ENCODE data around the gene PELI2. TPM values are rescaled to one million over a fixed set of nuclear protein-coding genes. Genes with fewer than 3 reads are reported as not detected.

PELI2 gene
- total RNA-seq, 1 experiment from 2014 or later: 2.0 TPM

GRCh38 chr14:56193347-56193746, 75.1 kb downstream of the PELI2 start:
- no peak overlapping the region for H3K9ac ChIP-seq (ENCODE audit: low read length)
- ATAC-seq (no peak), DNase-seq (ENCODE audit: low read depth, low spot score) (no peak)
- no peak overlapping the region for H3K4me2 ChIP-seq (ENCODE audit: low read length)
- ChIA-PET POLR2A (no interaction called here), RAD21 (ENCODE audit: low non-redundant PET in 1 of 2, low total read pairs in 2 of 2, uncharacterized antibody in 2 of 2, unreplicated experiment in 2 of 2) (no interaction called here), CTCF (no interaction called here)
- TF ChIP-seq EZH2 (IDR thresholded peaks at IDR 0.05) (no peak), REST (IDR thresholded peaks at IDR 0.05; ENCODE audit: low read depth) (no peak), TCF7L2 (IDR thresholded peaks at IDR 0.05; ENCODE audit: borderline replicate concordance, extremely low read depth, insufficient read depth, insufficient read length) (no peak), EZH2phosphoT487 (IDR thresholded peaks at IDR 0.05; ENCODE audit: borderline replicate concordance) (no peak)
- H3K9me3 ChIP-seq (ENCODE audit: control insufficient read depth in 1 of 2, insufficient read depth in 1 of 2, low read depth in 1 of 2, low read length in 2 of 2): no peaks in the 10 kb centered on the region
- H4K20me1 ChIP-seq (ENCODE audit: insufficient read depth): no peaks in the 10 kb centered on the region
- no peaks in the 10 kb centered on the region for H3K79me2 ChIP-seq (ENCODE audit: insufficient read depth, low read length)
- H3K4me1 ChIP-seq (ENCODE audit: control insufficient read depth in 1 of 2, insufficient read depth in 2 of 2, low read length in 2 of 2): no peaks in the 10 kb centered on the region
- no peak overlapping the region for H2AFZ ChIP-seq (ENCODE audit: low read depth, low read length, poor library complexity, severe bottlenecking)
- no peaks in the 10 kb centered on the region for H3K36me3 ChIP-seq (ENCODE audit: control insufficient read depth in 1 of 2, insufficient read depth in 2 of 2, low read length in 2 of 2)
- BruUV-seq (replicated peaks): no TSS peak
- H3K27ac ChIP-seq (ENCODE audit: low read depth, low read length): no peak overlapping the region
- H3K4me3 ChIP-seq (replicated peaks in 1 of 2; ENCODE audit: low read depth in 1 of 2, low read length in 2 of 2): no peak overlapping the region
- no peaks in the 10 kb centered on the region for H3K9me2 ChIP-seq (ENCODE audit: insufficient read depth)
- intact Hi-C loops (cut with micrococcal nuclease): no loop called here
- 0 out of 2 replicates have a peak, but pooled peaks cover 5% of the 10 kb centered on the region for H3K27me3 ChIP-seq (ENCODE audit: insufficient read depth, low read length)

- Histone ChIP-seq H3K4me1 (ENCODE audit: control insufficient read depth in 1 of 2, insufficient read depth in 2 of 2, low read length in 2 of 2) (no peaks in the 10 kb centered on the region), H3K4me2 (ENCODE audit: low read length) (no peak overlapping the region), H3K27me3 (ENCODE audit: insufficient read depth, low read length) (0 out of 2 replicates have a peak, but pooled peaks cover 5% of the 10 kb centered on the region), H3K9me3 (ENCODE audit: control insufficient read depth in 1 of 2, insufficient read depth in 1 of 2, low read depth in 1 of 2, low read length in 2 of 2) (no peaks in the 10 kb centered on the region), H2AFZ (ENCODE audit: low read depth, low read length, poor library complexity, severe bottlenecking) (no peak overlapping the region), H3K9me2 (ENCODE audit: insufficient read depth) (no peaks in the 10 kb centered on the region), H3K36me3 (ENCODE audit: control insufficient read depth in 1 of 2, insufficient read depth in 2 of 2, low read length in 2 of 2) (no peaks in the 10 kb centered on the region), H3K4me3 (replicated peaks in 1 of 2; ENCODE audit: low read depth in 1 of 2, low read length in 2 of 2) (no peak overlapping the region), H3K79me2 (ENCODE audit: insufficient read depth, low read length) (no peaks in the 10 kb centered on the region), H3K9ac (ENCODE audit: low read length) (no peak overlapping the region), H3K27ac (ENCODE audit: low read depth, low read length) (no peak overlapping the region), H4K20me1 (ENCODE audit: insufficient read depth) (no peaks in the 10 kb centered on the region)
- no peak for ATAC-seq
- no peak for DNase-seq (ENCODE audit: low read depth, low spot score)
- POLR2A ChIA-PET: no interaction called here
- RAD21 ChIA-PET (ENCODE audit: low non-redundant PET in 1 of 2, low total read pairs in 2 of 2, uncharacterized antibody in 2 of 2, unreplicated experiment in 2 of 2): no interaction called here
- no TSS peak for BruUV-seq (replicated peaks)
- intact Hi-C loops (cut with micrococcal nuclease): no loop called here
- no peak for TF ChIP-seq POLR2A (IDR thresholded peaks at IDR 0.05; ENCODE audit: borderline replicate concordance, extremely low read depth, insufficient read depth, insufficient read length)
- no peak for TF ChIP-seq FOSL1 (IDR thresholded peaks at IDR 0.05; ENCODE audit: low read depth)
- TF ChIP-seq, protein P1, sequence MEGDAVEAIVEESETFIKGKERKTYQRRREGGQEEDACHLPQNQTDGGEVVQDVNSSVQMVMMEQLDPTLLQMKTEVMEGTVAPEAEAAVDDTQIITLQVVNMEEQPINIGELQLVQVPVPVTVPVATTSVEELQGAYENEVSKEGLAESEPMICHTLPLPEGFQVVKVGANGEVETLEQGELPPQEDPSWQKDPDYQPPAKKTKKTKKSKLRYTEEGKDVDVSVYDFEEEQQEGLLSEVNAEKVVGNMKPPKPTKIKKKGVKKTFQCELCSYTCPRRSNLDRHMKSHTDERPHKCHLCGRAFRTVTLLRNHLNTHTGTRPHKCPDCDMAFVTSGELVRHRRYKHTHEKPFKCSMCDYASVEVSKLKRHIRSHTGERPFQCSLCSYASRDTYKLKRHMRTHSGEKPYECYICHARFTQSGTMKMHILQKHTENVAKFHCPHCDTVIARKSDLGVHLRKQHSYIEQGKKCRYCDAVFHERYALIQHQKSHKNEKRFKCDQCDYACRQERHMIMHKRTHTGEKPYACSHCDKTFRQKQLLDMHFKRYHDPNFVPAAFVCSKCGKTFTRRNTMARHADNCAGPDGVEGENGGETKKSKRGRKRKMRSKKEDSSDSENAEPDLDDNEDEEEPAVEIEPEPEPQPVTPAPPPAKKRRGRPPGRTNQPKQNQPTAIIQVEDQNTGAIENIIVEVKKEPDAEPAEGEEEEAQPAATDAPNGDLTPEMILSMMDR (IDR thresholded peaks at IDR 0.05 in 2 of 3, conservative IDR thresholded peaks at IDR 0.05 in 1 of 3; ENCODE audit: borderline replicate concordance in 1 of 3, insufficient read depth in 1 of 3, low read depth in 2 of 3, low read length in 2 of 3): no peak
- CTCF ChIA-PET: no interaction called here
These were observed 75.8 kb downstream of the PELI2 start for GRCh38 chr14:56194042-56194441.
